A673 (cell line): ENCODE data around the gene PTGS1. TPM values are rescaled to one million over a fixed set of nuclear protein-coding genes. Genes with fewer than 3 reads are reported as not detected.
"Not testable (repeated sequence)": the region's sequence is repeated elsewhere in the genome, so short reads cannot be mapped to it uniquely, and the experiment has no call there.

Source experiments
- Bru-seq: library from RNA; stranded (reverse); fragments of 400-500 nt; gene quantifications from one replicate; lab custom pipeline; 2021; lab: Mats Ljungman, UMichigan
- BruChase-seq, 2 experiments: library from RNA; stranded (reverse); fragments of 400-500 nt; gene quantifications; one replicate each; lab custom pipeline; 2021; lab: Mats Ljungman, UMichigan
- BruUV-seq: library from RNA; stranded (reverse); fragments of 400-500 nt; replicated peaks from 2 replicates; lab custom pipeline; 2021; lab: Mats Ljungman, UMichigan
- CTCF ChIA-PET: fragments of 300-600 bp; sonication (Branson Sonifier 250); formaldehyde crosslinking; loops from one replicate; lab custom pipeline; 2022; ENCODE audit warnings: antibody characterized with exemption; lab: Charles Lee
- POLR2A ChIA-PET: fragments of 300-600 bp; sonication (Branson Sonifier 250); formaldehyde crosslinking; loops from one replicate; lab custom pipeline; 2022; ENCODE audit warnings: antibody characterized with exemption; ENCODE audit not compliant: low non-redundant PET; lab: Charles Lee
- DNase-seq: peaks from one replicate; pipeline ENCODE4 v3.0.0-alpha.2; 2015; ENCODE audit warnings: low spot score
- H3K27ac ChIP-seq: fragments of 200-600 bp; sonication (generic); 2 replicates; pipeline ENCODE4 v1.5.1; 2016; ENCODE audit warnings: mixed run types, low read depth, mild to moderate bottlenecking, mixed read lengths, antibody characterized with exemption, low read length; ENCODE audit not compliant: poor library complexity, severe bottlenecking
- H3K27me3 ChIP-seq: fragments of 200-600 bp; sonication (generic); replicated peaks from 2 replicates; pipeline ENCODE4 v1.6.1; 2017; ENCODE audit warnings: mixed run types, low read depth, mild to moderate bottlenecking, mixed read lengths, antibody characterized with exemption, low read length; ENCODE audit not compliant: insufficient read depth, poor library complexity
- H3K36me3 ChIP-seq: fragments of 200-600 bp; sonication (generic); 2 replicates; pipeline ENCODE4 v1.6.1; 2016; ENCODE audit warnings: mixed run types, mild to moderate bottlenecking, mixed read lengths, antibody characterized with exemption, low read length; ENCODE audit not compliant: insufficient read depth, poor library complexity, severe bottlenecking
- H3K4me1 ChIP-seq: fragments of 200-600 bp; sonication (generic); 2 replicates; pipeline ENCODE4 v1.6.1; 2017; ENCODE audit warnings: mixed run types, mild to moderate bottlenecking, mixed read lengths, antibody characterized with exemption, low read length; ENCODE audit not compliant: insufficient read depth, poor library complexity, severe bottlenecking
- H3K4me3 ChIP-seq: fragments of 200-600 bp; sonication (generic); 2 replicates; pipeline ENCODE4 v1.5.1; 2016; ENCODE audit warnings: low read depth, mixed run types, mild to moderate bottlenecking, mixed read lengths, low read length; ENCODE audit not compliant: poor library complexity, severe bottlenecking
- H3K9me3 ChIP-seq: fragments of 200-600 bp; sonication (generic); 2 replicates; pipeline ENCODE4 v1.6.1; 2016; ENCODE audit warnings: mixed run types, low read depth, mild to moderate bottlenecking, mixed read lengths, antibody characterized with exemption, low read length; ENCODE audit not compliant: poor library complexity, severe bottlenecking
- EZH2 ChIP-seq: fragments of 200-600 bp; sonication (generic); IDR thresholded peaks from 2 replicates; pipeline ENCODE4 v1.6.1; 2017; ENCODE audit warnings: borderline replicate concordance, low read depth, mild to moderate bottlenecking, mixed read lengths, antibody characterized with exemption, low read length; ENCODE audit not compliant: poor library complexity, severe bottlenecking
- intact Hi-C: fragments of 100-400 bp; cut with micrococcal nuclease; formaldehyde crosslinking; loops from one replicate; pipeline ENCODE4 v1.10.0; 2022; ENCODE audit not compliant: unreplicated experiment
- long read RNA-seq: library from polyadenylated mRNA; stranded (forward); transcript quantifications from one replicate; pipeline ENCODE4 v2.0.0, GENCODE V29; 2022
- total RNA-seq: library from RNA; stranded (reverse); gene quantifications from 2 replicates; pipeline ENCODE4 v1.2.3, GENCODE V29; 2021
- TF ChIP-seq, protein P1 (sequence below): fragments of 300-800, 200-600 bp; sonication (generic); conservative IDR thresholded peaks from 2 replicates; pipeline ENCODE4 v1.5.1; 2017; ENCODE audit warnings: low read depth, mild to moderate bottlenecking, antibody characterized with exemption, low read length, moderate library complexity, mixed read lengths

PTGS1 gene
- total RNA-seq (not detected in 2 replicates), Bru-seq, nascent RNA (percentile 7 among the genes with signal in this experiment), BruChase-seq, experiment 1, labeled RNA remaining after a 2-hour chase (percentile 12 among the genes with signal in this experiment), BruChase-seq, experiment 2, labeled RNA remaining after a 6-hour chase (not detected)
- long read RNA-seq, result 0 reads

GRCh38 chr9:122370869-122371755 is at the start of gene PTGS1:
Gene PTGS1 (plus strand): TSS chr9:122371024. CDS start chr9:122371085, 61 bp downstream.
- H3K4me3 ChIP-seq, result no peak within 1 kb of the TSS
- no peak for DNase-seq
- no peaks in the 10 kb centered on the region for H3K9me3 ChIP-seq
- intact Hi-C loops, result no loop called here
- ChIA-PET POLR2A (no interaction called here), CTCF (no interaction called here)
- H3K36me3 ChIP-seq, result no peaks in the 10 kb centered on the region
- BruUV-seq, result no TSS peak
- TF ChIP-seq EZH2, result peak; percentile 36
- TF ChIP-seq, protein P1, sequence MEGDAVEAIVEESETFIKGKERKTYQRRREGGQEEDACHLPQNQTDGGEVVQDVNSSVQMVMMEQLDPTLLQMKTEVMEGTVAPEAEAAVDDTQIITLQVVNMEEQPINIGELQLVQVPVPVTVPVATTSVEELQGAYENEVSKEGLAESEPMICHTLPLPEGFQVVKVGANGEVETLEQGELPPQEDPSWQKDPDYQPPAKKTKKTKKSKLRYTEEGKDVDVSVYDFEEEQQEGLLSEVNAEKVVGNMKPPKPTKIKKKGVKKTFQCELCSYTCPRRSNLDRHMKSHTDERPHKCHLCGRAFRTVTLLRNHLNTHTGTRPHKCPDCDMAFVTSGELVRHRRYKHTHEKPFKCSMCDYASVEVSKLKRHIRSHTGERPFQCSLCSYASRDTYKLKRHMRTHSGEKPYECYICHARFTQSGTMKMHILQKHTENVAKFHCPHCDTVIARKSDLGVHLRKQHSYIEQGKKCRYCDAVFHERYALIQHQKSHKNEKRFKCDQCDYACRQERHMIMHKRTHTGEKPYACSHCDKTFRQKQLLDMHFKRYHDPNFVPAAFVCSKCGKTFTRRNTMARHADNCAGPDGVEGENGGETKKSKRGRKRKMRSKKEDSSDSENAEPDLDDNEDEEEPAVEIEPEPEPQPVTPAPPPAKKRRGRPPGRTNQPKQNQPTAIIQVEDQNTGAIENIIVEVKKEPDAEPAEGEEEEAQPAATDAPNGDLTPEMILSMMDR, result no peak
- H3K27me3 ChIP-seq, result peaks cover 28% of the 10 kb centered on the region
- no peaks in the 10 kb centered on the region for H3K4me1 ChIP-seq
- H3K27ac ChIP-seq, result no peak within 1 kb of the TSS

GRCh38 chr9:122322553-122322952 is 48.3 kb upstream of the PTGS1 start:
- Histone ChIP-seq H3K27me3 (no peaks in the 10 kb centered on the region), H3K9me3 (no peaks in the 10 kb centered on the region), H3K4me3 (no peak overlapping the region), H3K27ac (no peak overlapping the region), H3K4me1 (no peaks in the 10 kb centered on the region), H3K36me3 (peaks cover 18% of the 10 kb centered on the region)
- POLR2A ChIA-PET, result no interaction called here
- BruUV-seq, result no TSS peak
- DNase-seq, result no peak
- intact Hi-C loops, result no loop called here
- TF ChIP-seq, protein P1, result no peak
- no peak for TF ChIP-seq EZH2
- CTCF ChIA-PET, result no interaction called here

- H3K27me3 ChIP-seq, H3K9me3 ChIP-seq, intact Hi-C loops, CTCF ChIA-PET, BruUV-seq, POLR2A ChIA-PET, H3K4me3 ChIP-seq, DNase-seq, H3K27ac ChIP-seq, H3K4me1 ChIP-seq: not testable (repeated sequence)
- H3K36me3 ChIP-seq, result peaks cover 17% of the 10 kb centered on the region
Observed at GRCh38 chr9:122324665-122325064, 46.2 kb upstream of the PTGS1 start.
